Endothelial cell of umbilical vein (primary cell): ENCODE measurements around the gene SS18L1. TPM values are rescaled to one million over a fixed set of nuclear protein-coding genes. Genes with fewer than 3 reads are reported as not detected.

Experiments used
- BruUV-seq: library from RNA; stranded (reverse); fragments of 400-500 nt; replicated peaks from 2 replicates; lab custom pipeline; 2021; lab: Mats Ljungman, UMichigan
- CTCF ChIA-PET: fragments of 300-600, 350-600 bp; sonication (Branson Sonifier 250); formaldehyde crosslinking; loops from one replicate; lab custom pipeline; 2021; ENCODE audit warnings: antibody characterized with exemption, inconsistent platforms; lab: Charles Lee
- POLR2A ChIA-PET: fragments of 300-600, 350-600 bp; sonication (Branson Sonifier 250); formaldehyde crosslinking; loops from one replicate; lab custom pipeline; 2021; ENCODE audit warnings: antibody characterized with exemption, inconsistent platforms; lab: Charles Lee
- DNase-seq: peaks from one replicate; pipeline ENCODE4 v3.0.0-alpha.2; 2011; ENCODE audit warnings: low read depth, low spot score
- FAIRE-seq: peaks from 2 replicates; lab custom pipeline; 2011; peaks lifted over from hg19 to GRCh38; lab: Jason Lieb, UNC
- H2AFZ ChIP-seq: 2 replicates; pipeline ENCODE4 v1.6.0; 2012; ENCODE audit warnings: low read depth, low read length, control low read depth, inconsistent platforms
- H3K27ac ChIP-seq: 2 replicates; pipeline ENCODE4 v1.5.1; 2011; ENCODE audit warnings: low read depth, mild to moderate bottlenecking, control low read depth, low read length, moderate library complexity; ENCODE audit not compliant: insufficient read depth
- H3K27me3 ChIP-seq, 2 experiments: 2 replicates each; pipeline versions ENCODE4 v1.6.0 to v1.6.1; 2011; ENCODE audit warnings: low read length in 2 of 2, mixed read lengths in 1 of 2; ENCODE audit not compliant: control insufficient read depth in 2 of 2, insufficient read depth in 2 of 2
- H3K36me3 ChIP-seq, 2 experiments: 2 replicates in 1 of 2; 3 replicates in 1 of 2; pipeline ENCODE4 v1.5.1; 2011; ENCODE audit warnings: low read length in 2 of 2, mild to moderate bottlenecking in 1 of 2, moderate library complexity in 1 of 2; ENCODE audit not compliant: control insufficient read depth in 2 of 2, insufficient read depth in 2 of 2; ENCODE audit errors: extremely low read depth in 1 of 2
- H3K4me1 ChIP-seq: 3 replicates; pipeline ENCODE4 v1.5.1; 2011; ENCODE audit warnings: mild to moderate bottlenecking, low read length; ENCODE audit not compliant: control insufficient read depth, insufficient read depth; ENCODE audit errors: extremely low read depth
- H3K4me2 ChIP-seq: 2 replicates; pipeline ENCODE4 v1.6.1; 2011; ENCODE audit warnings: low read length, control low read depth, mixed read lengths; ENCODE audit not compliant: insufficient read depth
- H3K4me3 ChIP-seq, 3 experiments: fragments of 200-600 bp in 1 of 3; sonication (generic), shearing (Covaris generic) in 1 of 3; replicated peaks in 1 of 3; 2 replicates each; pipeline ENCODE4 v1.5.1; 2011 to 2016; ENCODE audit warnings: control low read depth in 3 of 3, low read length in 3 of 3, mild to moderate bottlenecking in 2 of 3, inconsistent platforms in 1 of 3, low read depth in 1 of 3, moderate library complexity in 1 of 3; ENCODE audit not compliant: insufficient read depth in 1 of 3
- H3K79me2 ChIP-seq: 2 replicates; pipeline ENCODE4 v1.6.0; 2012; ENCODE audit warnings: low read length, inconsistent platforms; ENCODE audit not compliant: control insufficient read depth, insufficient read depth
- H3K9ac ChIP-seq: replicated peaks from 2 replicates; pipeline ENCODE3; 2011; ENCODE audit warnings: low read length, control low read depth; ENCODE audit not compliant: insufficient read depth; ENCODE audit errors: extremely low read depth
- H3K9me1 ChIP-seq: replicated peaks from 3 replicates; pipeline ENCODE4 v1.6.0; 2011; ENCODE audit warnings: mild to moderate bottlenecking, low read length; ENCODE audit not compliant: control insufficient read depth, insufficient read depth; ENCODE audit errors: extremely low read depth
- H3K9me3 ChIP-seq: replicated peaks from 2 replicates; pipeline ENCODE4 v1.5.1; 2012; ENCODE audit warnings: low read length, inconsistent platforms; ENCODE audit not compliant: control insufficient read depth, insufficient read depth
- H4K20me1 ChIP-seq: replicated peaks from 2 replicates; pipeline ENCODE3; 2011; ENCODE audit warnings: mild to moderate bottlenecking, low read length; ENCODE audit not compliant: control insufficient read depth, insufficient read depth; ENCODE audit errors: extremely low read depth
- EZH2 ChIP-seq: IDR thresholded peaks from 2 replicates; pipeline ENCODE4 v1.6.1; 2012; ENCODE audit warnings: borderline replicate concordance, low read depth, mild to moderate bottlenecking, moderate library complexity, low read length, inconsistent platforms; ENCODE audit not compliant: severe bottlenecking
- FOS ChIP-seq: IDR thresholded peaks from 2 replicates; pipeline ENCODE4 v1.6.1; 2011; ENCODE audit warnings: mild to moderate bottlenecking, low read length, moderate library complexity, borderline replicate concordance; ENCODE audit not compliant: insufficient read depth
- GATA2 ChIP-seq: IDR thresholded peaks from 2 replicates; pipeline ENCODE4 v1.7.0; 2011; ENCODE audit warnings: low read depth, mild to moderate bottlenecking, moderate library complexity, mixed read lengths, low read length; ENCODE audit not compliant: insufficient read length, insufficient read depth
- JUN ChIP-seq: IDR thresholded peaks from 2 replicates; pipeline ENCODE4 v1.6.1; 2011; ENCODE audit warnings: borderline replicate concordance, low read depth; ENCODE audit not compliant: insufficient read length, insufficient read depth
- MAX ChIP-seq: IDR thresholded peaks from 2 replicates; pipeline ENCODE4 v1.6.1; 2011; ENCODE audit not compliant: insufficient read depth, insufficient read length
- MYC ChIP-seq: IDR thresholded peaks from one replicate; pipeline ENCODE4 v1.6.1; 2011; ENCODE audit warnings: mild to moderate bottlenecking, low read depth, low read length
- POLR2A ChIP-seq: IDR thresholded peaks from 2 replicates; pipeline ENCODE4 v1.6.1; 2012; ENCODE audit warnings: low read depth, mild to moderate bottlenecking, control low read depth, low read length
- POLR2AphosphoS5 ChIP-seq: IDR thresholded peaks from 2 replicates; pipeline ENCODE4 v1.6.1; 2012; ENCODE audit warnings: low read depth, mild to moderate bottlenecking, control low read depth, low read length, moderate library complexity; ENCODE audit not compliant: insufficient read depth
- dilution Hi-C: fragments of 300-500 bp; cut with MboI; formaldehyde crosslinking; loops from one replicate; pipeline ENCODE4 v1.15.0; 2019; ENCODE audit warnings: low sequenced_read_pairs; ENCODE audit not compliant: extremely low pct_ligation_motif_present
- intact Hi-C: fragments of 100-400 bp; cut with micrococcal nuclease; formaldehyde crosslinking; loops from one replicate; pipeline ENCODE4 v1.10.0; 2022
- polyA plus RNA-seq, 4 experiments: library from polyadenylated mRNA; depleted of rRNA in 3 of 4; stranded (reverse) in 3 of 4; unstranded in 1 of 4; fragments of >200 nt; gene quantifications; 2 replicates each; pipeline versions ENCODE4 v1.2.1 to v1.2.3, GENCODE V29; 2011 to 2012; ENCODE audit warnings: missing spikeins in 1 of 4
- total RNA-seq: library from RNA; stranded (reverse); gene quantifications from 2 replicates; pipeline ENCODE4 v1.2.3, GENCODE V29; 2021
- TF ChIP-seq, protein P1 (sequence below), 2 donors: IDR thresholded peaks; 1 replicate in 1 of 2; 2 replicates in 1 of 2; pipeline ENCODE4 v1.5.1; 2011; ENCODE audit warnings: low read length in 2 of 2, mild to moderate bottlenecking in 2 of 2, moderate library complexity in 2 of 2, control low read depth in 1 of 2, inconsistent platforms in 1 of 2, low read depth in 1 of 2; ENCODE audit not compliant: insufficient read depth in 1 of 2; ENCODE audit errors: extremely low read depth in 1 of 2

SS18L1 gene
- total and polyA plus RNA-seq, 2 donors (not counting 3 experiments of a cell fraction or from before 2014, with no cell fraction given), result 15.4 to 21.7 TPM

- no TSS peak for BruUV-seq
- Histone ChIP-seq H3K36me3 (no peaks in the 10 kb centered on the region), H4K20me1 (no peaks in the 10 kb centered on the region), H3K27ac (no peak overlapping the region), H3K9me3 (no peaks in the 10 kb centered on the region), H2AFZ (no peak overlapping the region), H3K9ac (no peak overlapping the region), H3K4me3 (no peak overlapping the region), H3K9me1 (no peaks in the 10 kb centered on the region), H3K4me1 (no peaks in the 10 kb centered on the region), H3K4me2 (no peak overlapping the region), H3K79me2 (no peaks in the 10 kb centered on the region), H3K27me3 (no peaks in the 10 kb centered on the region)
- intact Hi-C loops (no loop called here), dilution Hi-C loops (no loop called here)
- FAIRE-seq (no peak), DNase-seq (no peak)
- POLR2A ChIA-PET, result no interaction called here
- TF ChIP-seq, protein P1, sequence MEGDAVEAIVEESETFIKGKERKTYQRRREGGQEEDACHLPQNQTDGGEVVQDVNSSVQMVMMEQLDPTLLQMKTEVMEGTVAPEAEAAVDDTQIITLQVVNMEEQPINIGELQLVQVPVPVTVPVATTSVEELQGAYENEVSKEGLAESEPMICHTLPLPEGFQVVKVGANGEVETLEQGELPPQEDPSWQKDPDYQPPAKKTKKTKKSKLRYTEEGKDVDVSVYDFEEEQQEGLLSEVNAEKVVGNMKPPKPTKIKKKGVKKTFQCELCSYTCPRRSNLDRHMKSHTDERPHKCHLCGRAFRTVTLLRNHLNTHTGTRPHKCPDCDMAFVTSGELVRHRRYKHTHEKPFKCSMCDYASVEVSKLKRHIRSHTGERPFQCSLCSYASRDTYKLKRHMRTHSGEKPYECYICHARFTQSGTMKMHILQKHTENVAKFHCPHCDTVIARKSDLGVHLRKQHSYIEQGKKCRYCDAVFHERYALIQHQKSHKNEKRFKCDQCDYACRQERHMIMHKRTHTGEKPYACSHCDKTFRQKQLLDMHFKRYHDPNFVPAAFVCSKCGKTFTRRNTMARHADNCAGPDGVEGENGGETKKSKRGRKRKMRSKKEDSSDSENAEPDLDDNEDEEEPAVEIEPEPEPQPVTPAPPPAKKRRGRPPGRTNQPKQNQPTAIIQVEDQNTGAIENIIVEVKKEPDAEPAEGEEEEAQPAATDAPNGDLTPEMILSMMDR (IDR thresholded peaks at IDR 0.05; ENCODE audit: extremely low read depth in 1 of 2, insufficient read depth in 1 of 2, low read depth in 1 of 2, low read length in 2 of 2), result no peak
- no peak for TF ChIP-seq EZH2
- TF ChIP-seq POLR2A, result no peak
- no peak for TF ChIP-seq JUN
- TF ChIP-seq MYC, result no peak
- no peak for TF ChIP-seq GATA2
- TF ChIP-seq MAX, result no peak
- TF ChIP-seq POLR2AphosphoS5, result no peak
- no peak for TF ChIP-seq FOS
- CTCF ChIA-PET, result interaction anchor here (0.8 kb wide), 1 partner anchor 25 kb away, joined by 3 read pairs; no protein-coding TSS in a partner anchor
Measured at GRCh38 chr20:62209850-62210495, 66.4 kb downstream of the SS18L1 start.
